Measurements from ENCODE around the gene CRACDL.
"Not testable (repeated sequence)": the region's sequence is repeated elsewhere in the genome, so short reads cannot be mapped to it uniquely, and the experiment has no call there.

Gene CRACDL

GRCh38 chr2:98907966-98908905, 27.8 kb downstream of the CRACDL start:
- no peak for DNase-seq (ENCODE audit: low read depth in 1 of 2, low spot score in 1 of 2)

- no peak for DNase-seq (ENCODE audit: low read depth in 1 of 2, low spot score in 1 of 2)
These were observed 28.6 kb downstream of the CRACDL start for GRCh38 chr2:98907385-98907784.

- no peak for DNase-seq (ENCODE audit: low read depth in 1 of 2, low spot score in 1 of 2)
These were observed 32.1 kb downstream of the CRACDL start for GRCh38 chr2:98903767-98904485.

GRCh38 chr2:98903064-98903355, 33.0 kb downstream of the CRACDL start:
- DNase-seq (ENCODE audit: low read depth in 1 of 2, low spot score in 1 of 2): no peak

- DNase-seq (ENCODE audit: low read depth in 1 of 2, low spot score in 1 of 2): no peak
These were observed 33.6 kb downstream of the CRACDL start for GRCh38 chr2:98902209-98903063.

- no peak for DNase-seq (ENCODE audit: low read depth in 1 of 2, low spot score in 1 of 2)
These were observed 34.3 kb downstream of the CRACDL start for GRCh38 chr2:98901702-98902101.

- no peak for DNase-seq (ENCODE audit: low read depth in 1 of 2, low spot score in 1 of 2)
These were observed 34.7 kb downstream of the CRACDL start for GRCh38 chr2:98901291-98901690.

GRCh38 chr2:98900721-98901120, 35.3 kb downstream of the CRACDL start:
- no peak for DNase-seq (ENCODE audit: low read depth in 1 of 2, low spot score in 1 of 2)

GRCh38 chr2:98899703-98900078, 36.3 kb downstream of the CRACDL start:
- not testable (repeated sequence) for DNase-seq (ENCODE audit: low read depth in 1 of 2, low spot score in 1 of 2)

- no peak for DNase-seq (ENCODE audit: low read depth in 1 of 2, low spot score in 1 of 2)
These were observed 36.9 kb downstream of the CRACDL start for GRCh38 chr2:98899041-98899702.

GRCh38 chr2:98898423-98898841, 37.6 kb downstream of the CRACDL start:
- no peak for DNase-seq (ENCODE audit: low read depth in 1 of 2, low spot score in 1 of 2)

GRCh38 chr2:98897746-98898145, 38.3 kb downstream of the CRACDL start:
- DNase-seq (ENCODE audit: low read depth in 1 of 2, low spot score in 1 of 2): no peak

GRCh38 chr2:98896944-98897343, 39.1 kb downstream of the CRACDL start:
- DNase-seq (ENCODE audit: low read depth in 1 of 2, low spot score in 1 of 2): no peak

- DNase-seq (ENCODE audit: low read depth in 1 of 2, low spot score in 1 of 2): no peak
These were observed 39.6 kb downstream of the CRACDL start for GRCh38 chr2:98896416-98896815.

GRCh38 chr2:98895901-98896300, 40.1 kb downstream of the CRACDL start:
- no peak for DNase-seq (ENCODE audit: low read depth in 1 of 2, low spot score in 1 of 2)

GRCh38 chr2:98895221-98895620, 40.8 kb downstream of the CRACDL start:
- DNase-seq (ENCODE audit: low read depth in 1 of 2, low spot score in 1 of 2): no peak

- no peak for DNase-seq (ENCODE audit: low read depth in 1 of 2, low spot score in 1 of 2)
These were observed 41.6 kb downstream of the CRACDL start for GRCh38 chr2:98894331-98895000.

GRCh38 chr2:98893911-98894321, 42.1 kb downstream of the CRACDL start:
- no peak for DNase-seq (ENCODE audit: low read depth in 1 of 2, low spot score in 1 of 2)

GRCh38 chr2:98892871-98893270, 43.2 kb downstream of the CRACDL start:
- no peak for DNase-seq (ENCODE audit: low read depth in 1 of 2, low spot score in 1 of 2)

- no peak for DNase-seq (ENCODE audit: low read depth in 1 of 2, low spot score in 1 of 2)
These were observed 44.4 kb downstream of the CRACDL start for GRCh38 chr2:98891591-98891990.
